GM23248 (cell line): ENCODE results near the gene CDK10. TPM values are rescaled to one million over a fixed set of nuclear protein-coding genes. Genes with fewer than 3 reads are reported as not detected.
"Not testable (repeated sequence)": the region's sequence is repeated elsewhere in the genome, so short reads cannot be mapped to it uniquely, and the experiment has no call there.

Experiments used
- DNase-seq: peaks from one replicate; pipeline ENCODE4 v3.0.0-alpha.2; 2015
- H2AFZ ChIP-seq: fragments of 200-600 bp; sonication (generic); 2 replicates; pipeline ENCODE4 v1.6.1; 2016; ENCODE audit warnings: antibody characterized with exemption
- H3F3A ChIP-seq: fragments of 200-600 bp; sonication (generic); 2 replicates; pipeline ENCODE4 v1.6.1; 2016; ENCODE audit warnings: mild to moderate bottlenecking, antibody characterized with exemption, mixed run types; ENCODE audit not compliant: insufficient read depth
- H3K27ac ChIP-seq: fragments of 200-600 bp; sonication (generic); 2 replicates; pipeline ENCODE4 v1.5.1; 2016; ENCODE audit warnings: mild to moderate bottlenecking
- H3K27me3 ChIP-seq: fragments of 200-600 bp; sonication (generic); replicated peaks from 2 replicates; pipeline ENCODE4 v1.6.1; 2016; ENCODE audit warnings: mild to moderate bottlenecking; ENCODE audit not compliant: insufficient read depth
- H3K36me3 ChIP-seq: fragments of 200-600 bp; sonication (generic); 2 replicates; pipeline ENCODE4 v1.6.1; 2016; ENCODE audit warnings: low read depth, mild to moderate bottlenecking
- H3K4me1 ChIP-seq: fragments of 200-600 bp; sonication (generic); 2 replicates; pipeline ENCODE4 v1.6.1; 2016; ENCODE audit warnings: mild to moderate bottlenecking; ENCODE audit not compliant: insufficient read depth
- H3K4me2 ChIP-seq: fragments of 200-600 bp; sonication (generic); one replicate; pipeline ENCODE4 v1.6.1; 2016; ENCODE audit warnings: mild to moderate bottlenecking; ENCODE audit not compliant: unreplicated experiment
- H3K4me3 ChIP-seq: fragments of 200-600 bp; sonication (generic); 2 replicates; pipeline ENCODE4 v1.5.1; 2016; ENCODE audit warnings: mild to moderate bottlenecking
- H3K79me2 ChIP-seq: fragments of 200-600 bp; sonication (generic); 2 replicates; pipeline ENCODE4 v1.6.1; 2016; ENCODE audit warnings: mild to moderate bottlenecking; ENCODE audit not compliant: insufficient read depth
- H3K9ac ChIP-seq: fragments of 200-600 bp; sonication (generic); 2 replicates; pipeline ENCODE4 v1.6.1; 2016; ENCODE audit warnings: mild to moderate bottlenecking
- H3K9me2 ChIP-seq: fragments of 200-600 bp; sonication (generic); 2 replicates; pipeline ENCODE4 v1.6.1; 2016; ENCODE audit warnings: mixed run types, mild to moderate bottlenecking, moderate library complexity; ENCODE audit not compliant: insufficient read depth
- H3K9me3 ChIP-seq: fragments of 200-600 bp; sonication (generic); one replicate; pipeline ENCODE4 v1.6.1; 2017; ENCODE audit warnings: low read depth
- H4K20me1 ChIP-seq: fragments of 200-600 bp; sonication (generic); 2 replicates; pipeline ENCODE4 v1.6.0; 2016; ENCODE audit not compliant: insufficient read depth
- EZH2 ChIP-seq: fragments of 200-600 bp; sonication (generic); IDR thresholded peaks from 2 replicates; pipeline ENCODE4 v1.6.1; 2018; ENCODE audit warnings: antibody characterized with exemption, mild to moderate bottlenecking; ENCODE audit not compliant: insufficient read depth, poor library complexity, severe bottlenecking
- EZH2phosphoT487 ChIP-seq: fragments of 200-600 bp; sonication (generic); IDR thresholded peaks from 2 replicates; pipeline ENCODE4 v1.6.1; 2018; ENCODE audit warnings: antibody characterized with exemption, moderate library complexity, mild to moderate bottlenecking, low read depth; ENCODE audit not compliant: insufficient read depth
- WGBS, 2 experiments: methylation state at CpG; one replicate each; pipeline ENCODE4 v1.1.6; 2015 to 2017; ENCODE audit warnings: low lambda C conversion rate in 2 of 2, low coverage in 1 of 2; ENCODE audit errors: missing lambda C conversion rate in 2 of 2; 5-methylcytosine and 5-hydroxymethylcytosine counted together
- in situ Hi-C: fragments of 300-500 bp; cut with MboI; formaldehyde crosslinking; loops from 2 replicates; pipeline ENCODE4 v1.15.0; 2020
- polyA plus RNA-seq: library from polyadenylated mRNA; unstranded; fragments of >200 nt; fragmentation: Nextera tagmentation; extraction: Ambion mirVana; gene quantifications from 2 replicates; pipeline ENCODE4 v1.2.1, GENCODE V29; 2016
- total RNA-seq: library from RNA; depleted of rRNA; stranded (reverse); fragments of >200 nt; shearing (Covaris generic); gene quantifications from 2 replicates; pipeline ENCODE4 v1.2.3, GENCODE V29; 2014

The CDK10 gene
- total and polyA plus RNA-seq, 2 experiments from 2014 or later = 49.6 to 51.9 TPM

DNA sequence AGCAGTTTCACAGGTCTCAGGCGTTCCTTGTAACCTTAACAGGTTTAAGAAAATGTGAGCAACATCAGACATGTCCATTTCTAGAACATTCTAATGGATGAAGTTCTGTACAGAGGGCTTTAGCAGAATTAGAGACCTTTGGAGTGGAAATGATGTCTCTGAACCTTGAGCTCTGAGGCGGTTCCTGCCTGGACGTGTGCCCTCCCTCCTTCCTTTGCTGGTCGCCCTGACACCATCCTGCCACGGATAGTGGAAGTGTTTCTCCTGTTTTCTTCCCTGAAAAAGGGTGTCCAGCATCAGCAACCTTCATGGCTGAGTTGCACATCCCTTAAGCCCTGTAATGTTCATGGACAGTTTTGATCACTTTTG is 17.7 kb upstream of the CDK10 start:
- H3K9ac ChIP-seq = no peak overlapping the region
- H3K27ac ChIP-seq = no peak overlapping the region
- H3K4me3 ChIP-seq = no peak overlapping the region
- H3K9me3 ChIP-seq = no peaks in the 10 kb centered on the region
- peaks cover 9% of the 10 kb centered on the region; the same call in 1 of the 2 replicates for H3F3A ChIP-seq
- H3K79me2 ChIP-seq = no peaks in the 10 kb centered on the region
- no peaks in the 10 kb centered on the region; the same call in 1 of the 2 replicates for H3K4me1 ChIP-seq
- 85 to 92% methylated on average over 5 of the region's 5 CpGs for WGBS, 2 experiments
- H3K36me3 ChIP-seq = no peaks in the 10 kb centered on the region
- H3K27me3 ChIP-seq = no peaks in the 10 kb centered on the region
- in situ Hi-C loops = no loop called here
- TF ChIP-seq EZH2phosphoT487 (no peak), EZH2 (no peak)
- no peaks in the 10 kb centered on the region for H3K9me2 ChIP-seq
- no peak overlapping the region for H2AFZ ChIP-seq
- no peaks in the 10 kb centered on the region for H4K20me1 ChIP-seq
- no peak for DNase-seq
- no peak overlapping the region for H3K4me2 ChIP-seq

- no peaks in the 10 kb centered on the region for H4K20me1 ChIP-seq
- in situ Hi-C loops = no loop called here
- no peak for TF ChIP-seq EZH2phosphoT487
- TF ChIP-seq EZH2 = no peak
- no peak overlapping the region for H3K4me2 ChIP-seq
- no peak overlapping the region for H2AFZ ChIP-seq
- H3K79me2 ChIP-seq = no peaks in the 10 kb centered on the region
- H3K27me3 ChIP-seq = no peaks in the 10 kb centered on the region
- DNase-seq = no peak
- no peaks in the 10 kb centered on the region for H3K36me3 ChIP-seq
- H3F3A ChIP-seq = peaks cover 9% of the 10 kb centered on the region; the same call in 1 of the 2 replicates
- no peak overlapping the region for H3K9ac ChIP-seq
- no peaks in the 10 kb centered on the region; the same call in 1 of the 2 replicates for H3K4me1 ChIP-seq
- WGBS, 2 experiments = 92 to 100% methylated on average over 1 to 12 of the region's 13 CpGs
- no peaks in the 10 kb centered on the region for H3K9me3 ChIP-seq
- no peak overlapping the region for H3K4me3 ChIP-seq
- H3K27ac ChIP-seq = no peak overlapping the region
- H3K9me2 ChIP-seq = no peaks in the 10 kb centered on the region
These were observed 16.7 kb upstream of the CDK10 start for GRCh38 chr16:89669755-89670154.

GRCh38 chr16:89670496-89671431 is 15.7 kb upstream of the CDK10 start:
- H3F3A ChIP-seq = peaks cover 9% of the 10 kb centered on the region; the same call in 1 of the 2 replicates
- WGBS, 2 experiments = 91 to 96% methylated on average over 10 of the region's 10 CpGs
- no peak overlapping the region for H3K4me3 ChIP-seq
- H4K20me1 ChIP-seq = no peaks in the 10 kb centered on the region
- no peaks in the 10 kb centered on the region for H3K36me3 ChIP-seq
- in situ Hi-C loops = no loop called here
- H3K27me3 ChIP-seq = no peaks in the 10 kb centered on the region
- no peak overlapping the region for H3K4me2 ChIP-seq
- H3K9me3 ChIP-seq = no peaks in the 10 kb centered on the region
- no peaks in the 10 kb centered on the region; the same call in 1 of the 2 replicates for H3K4me1 ChIP-seq
- no peak overlapping the region for H3K27ac ChIP-seq
- H3K9me2 ChIP-seq = no peaks in the 10 kb centered on the region
- no peaks in the 10 kb centered on the region for H3K79me2 ChIP-seq
- TF ChIP-seq EZH2phosphoT487 = no peak
- no peak for TF ChIP-seq EZH2
- peak; percentile 45 for DNase-seq
- no peak overlapping the region for H2AFZ ChIP-seq
- no peak overlapping the region for H3K9ac ChIP-seq

DNA sequence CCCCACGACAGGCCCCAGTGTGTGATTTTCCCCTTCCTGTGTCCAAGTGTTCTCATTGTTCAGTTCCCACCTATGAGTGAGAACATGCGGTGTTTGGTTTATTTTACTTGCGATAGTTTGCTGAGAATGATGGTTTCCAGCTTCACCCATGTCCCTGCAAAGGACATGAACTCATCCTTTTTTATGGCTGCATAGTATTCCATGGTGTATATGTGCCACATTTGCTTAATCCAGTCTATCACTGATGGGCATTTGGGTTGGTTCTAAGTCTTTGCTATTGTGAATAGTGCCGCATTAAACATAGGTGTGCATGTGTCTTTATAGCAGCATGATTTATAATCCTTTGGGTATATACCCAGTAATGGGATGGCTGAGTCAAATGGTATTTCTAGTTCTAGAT is 14.9 kb upstream of the CDK10 start:
- DNase-seq, H3K79me2 ChIP-seq, H3K9me2 ChIP-seq, H3K4me1 ChIP-seq, H3K36me3 ChIP-seq, H2AFZ ChIP-seq, in situ Hi-C loops, H4K20me1 ChIP-seq, H3F3A ChIP-seq, H3K27ac ChIP-seq, H3K4me2 ChIP-seq, H3K9me3 ChIP-seq, H3K4me3 ChIP-seq, H3K27me3 ChIP-seq, H3K9ac ChIP-seq: not testable (repeated sequence)
- 93 to 98% methylated on average over 4 of the region's 4 CpGs for WGBS, 2 experiments
